GM19438 (cell line): ENCODE measurements around the gene P2RY13.
A peak's percentile ranks its signal among the peaks of the same experiment; 100 is the strongest.

Experiments
- ATAC-seq: cut with Tn5 transposase; IDR thresholded peaks from one replicate; pipeline ENCODE4 v1.9.1; 2021; ENCODE audit warnings: low read depth; ENCODE audit not compliant: unreplicated experiment

P2RY13 gene

GRCh38 chr3:151329363-151329762 lies at the start of gene P2RY13:
Gene P2RY13, minus strand, starts transcription at chr3:151329549. Its CDS starts 21 bp downstream, at chr3:151329528.
- no peak for ATAC-seq

GRCh38 chr3:151377768-151378385 lies 48.5 kb upstream of the P2RY13 start:
- peak; percentile 61 for ATAC-seq

- ATAC-seq, result no peak
These were observed 42.9 kb upstream of the P2RY13 start for GRCh38 chr3:151372063-151372820.

GRCh38 chr3:151371526-151371925 lies 42.2 kb upstream of the P2RY13 start:
- no peak for ATAC-seq

- ATAC-seq, result no peak
These were observed 38.1 kb upstream of the P2RY13 start for GRCh38 chr3:151367448-151367847.

- no peak for ATAC-seq
These were observed 37.6 kb upstream of the P2RY13 start for GRCh38 chr3:151366993-151367392.

- no peak for ATAC-seq
These were observed 33.4 kb upstream of the P2RY13 start for GRCh38 chr3:151362751-151363174.

- no peak for ATAC-seq
These were observed 28.1 kb upstream of the P2RY13 start for GRCh38 chr3:151357463-151357850.

- ATAC-seq, result no peak
These were observed 27.6 kb upstream of the P2RY13 start for GRCh38 chr3:151356794-151357462.

- peak; percentile 17 for ATAC-seq
These were observed 22.3 kb upstream of the P2RY13 start for GRCh38 chr3:151351648-151352047.

- ATAC-seq, result peak; percentile 92
These were observed 21.9 kb upstream of the P2RY13 start for GRCh38 chr3:151351219-151351618.

- no peak for ATAC-seq
These were observed 21.3 kb upstream of the P2RY13 start for GRCh38 chr3:151350656-151351055.

GRCh38 chr3:151347432-151347831 lies 18.1 kb upstream of the P2RY13 start:
- ATAC-seq, result no peak

GRCh38 chr3:151346292-151346691 lies 16.9 kb upstream of the P2RY13 start:
- ATAC-seq, result no peak

- ATAC-seq, result no peak
These were observed 16.5 kb upstream of the P2RY13 start for GRCh38 chr3:151345859-151346258.

- no peak for ATAC-seq
These were observed 2.3 kb upstream of the P2RY13 start for GRCh38 chr3:151331696-151332095.

GRCh38 chr3:151330899-151331298 lies 1.6 kb upstream of the P2RY13 start:
- ATAC-seq, result no peak

GRCh38 chr3:151330379-151330778 lies 1.0 kb upstream of the P2RY13 start:
- no peak for ATAC-seq

GRCh38 chr3:151328298-151328995 lies 902 bp downstream of the P2RY13 start:
- no peak for ATAC-seq

GRCh38 chr3:151327571-151328198 lies 1.7 kb downstream of the P2RY13 start:
- no peak for ATAC-seq

GRCh38 chr3:151322511-151322910 lies 6.8 kb downstream of the P2RY13 start:
- no peak for ATAC-seq
